Stimulated activated naive CD4-positive, alpha-beta T cell treated with Interleukin-2 at 50 U/mL for 16 hours (primary cell): ENCODE measurements around the gene PRDM16.

Experiments used
- DNase-seq: peaks from one replicate; lab custom pipeline; 2025; lab: John Stamatoyannopoulos, UW

PRDM16 gene

GRCh38 chr1:3244025-3244926 lies 175.3 kb downstream of the PRDM16 start:
- no peak for DNase-seq

GRCh38 chr1:3244927-3245315 lies 175.9 kb downstream of the PRDM16 start:
- no peak for DNase-seq

- no peak for DNase-seq
Measured at GRCh38 chr1:3245344-3245743, 176.3 kb downstream of the PRDM16 start.

GRCh38 chr1:3245768-3246167 lies 176.8 kb downstream of the PRDM16 start:
- DNase-seq = no peak

- no peak for DNase-seq
Measured at GRCh38 chr1:3246251-3246650, 177.2 kb downstream of the PRDM16 start.

- DNase-seq = no peak
Measured at GRCh38 chr1:3247521-3248121, 178.6 kb downstream of the PRDM16 start.

GRCh38 chr1:3248155-3249141 lies 179.4 kb downstream of the PRDM16 start:
- DNase-seq = no peak

GRCh38 chr1:3249231-3249630 lies 180.2 kb downstream of the PRDM16 start:
- DNase-seq = no peak

GRCh38 chr1:3249631-3250501 lies 180.9 kb downstream of the PRDM16 start:
- DNase-seq = no peak

GRCh38 chr1:3250624-3251023 lies 181.6 kb downstream of the PRDM16 start:
- DNase-seq = no peak

GRCh38 chr1:3251099-3251806 lies 182.2 kb downstream of the PRDM16 start:
- no peak for DNase-seq

- DNase-seq = no peak
Measured at GRCh38 chr1:3251807-3252428, 182.9 kb downstream of the PRDM16 start.

- no peak for DNase-seq
Measured at GRCh38 chr1:3255680-3256079, 186.7 kb downstream of the PRDM16 start.

GRCh38 chr1:3257788-3258187 lies 188.8 kb downstream of the PRDM16 start:
- no peak for DNase-seq

- no peak for DNase-seq
Measured at GRCh38 chr1:3258386-3259003, 189.5 kb downstream of the PRDM16 start.

- DNase-seq = no peak
Measured at GRCh38 chr1:3259020-3259419, 190.0 kb downstream of the PRDM16 start.

GRCh38 chr1:3261007-3261968 lies 192.3 kb downstream of the PRDM16 start:
- DNase-seq = no peak

GRCh38 chr1:3261969-3262579 lies 193.1 kb downstream of the PRDM16 start:
- no peak for DNase-seq
